Central memory CD8-positive, alpha-beta T cell (primary cell): ENCODE data around the gene SOX5.
"Not testable (repeated sequence)": the region's sequence is repeated elsewhere in the genome, so short reads cannot be mapped to it uniquely, and the experiment has no call there.

ENCODE experiments used
- ATAC-seq: fragments of 150-1000 bp; cut with Tn5 transposase; replicated peaks from 2 replicates; pipeline ENCODE4 v1.10.0; 2022; ENCODE audit warnings: mild to moderate bottlenecking, moderate FRiP score, moderate number of reproducible peaks; ENCODE audit not compliant: poor library complexity, severe bottlenecking; ENCODE audit errors: extremely low read depth
- DNase-seq, 2 donors: peaks; one replicate each; pipeline ENCODE4 v3.0.0; 2021; ENCODE audit warnings: low spot score in 2 of 2
- H3K27ac Mint-ChIP-seq: one replicate; pipeline ENCODE4 v1.8.0; 2022; ENCODE audit warnings: low read depth, mild to moderate bottlenecking, moderate library complexity, mixed read lengths
- H3K27me3 Mint-ChIP-seq: one replicate; pipeline ENCODE4 v1.8.0; 2022; ENCODE audit warnings: mixed read lengths
- H3K36me3 Mint-ChIP-seq: one replicate; pipeline ENCODE4 v1.8.0; 2022; ENCODE audit warnings: mild to moderate bottlenecking, moderate library complexity, mixed read lengths; ENCODE audit not compliant: insufficient read depth
- H3K4me1 Mint-ChIP-seq: one replicate; pipeline ENCODE4 v1.8.0; 2022; ENCODE audit warnings: mixed read lengths
- H3K4me3 Mint-ChIP-seq: one replicate; pipeline ENCODE4 v1.8.0; 2022; ENCODE audit warnings: mild to moderate bottlenecking, moderate library complexity, mixed read lengths
- H3K9me3 Mint-ChIP-seq: one replicate; pipeline ENCODE4 v1.8.0; 2022; ENCODE audit warnings: mixed read lengths

Gene SOX5

GRCh38 chr12:23495472-23495871 is 454.0 kb downstream of the SOX5 start:
- H3K4me3 Mint-ChIP-seq, result no peak overlapping the region
- no peaks in the 10 kb centered on the region for H3K4me1 Mint-ChIP-seq
- DNase-seq, result no peak
- peaks cover 8% of the 10 kb centered on the region for H3K9me3 Mint-ChIP-seq
- no peak for ATAC-seq
- no peaks in the 10 kb centered on the region for H3K36me3 Mint-ChIP-seq
- H3K27me3 Mint-ChIP-seq, result no peaks in the 10 kb centered on the region
- H3K27ac Mint-ChIP-seq, result no peak overlapping the region

DNA sequence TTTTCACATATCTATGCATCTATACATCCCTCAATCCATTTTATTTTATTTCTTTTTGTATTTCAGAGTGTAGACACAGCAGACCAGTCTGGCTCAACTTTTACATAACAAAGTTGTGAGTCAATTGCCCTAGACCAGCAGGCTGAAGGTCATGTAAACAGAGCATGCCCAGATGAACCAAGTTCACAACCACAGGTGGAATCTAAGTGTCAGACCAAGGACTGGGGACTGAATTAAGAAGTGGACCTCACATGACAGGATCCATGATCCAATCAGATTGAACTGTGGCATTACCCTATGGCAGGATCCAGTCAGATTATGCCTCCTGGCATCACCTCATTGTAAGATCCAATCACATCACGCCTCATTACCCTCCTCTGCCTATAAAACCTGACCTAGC is 455.8 kb downstream of the SOX5 start:
- Mint-ChIP-seq H3K36me3 (no peaks in the 10 kb centered on the region), H3K4me3 (no peak overlapping the region), H3K27me3 (no peaks in the 10 kb centered on the region), H3K27ac (no peak overlapping the region), H3K4me1 (no peaks in the 10 kb centered on the region), H3K9me3 (peaks cover 3% of the 10 kb centered on the region)
- ATAC-seq (no peak), DNase-seq (no peak)

DNA sequence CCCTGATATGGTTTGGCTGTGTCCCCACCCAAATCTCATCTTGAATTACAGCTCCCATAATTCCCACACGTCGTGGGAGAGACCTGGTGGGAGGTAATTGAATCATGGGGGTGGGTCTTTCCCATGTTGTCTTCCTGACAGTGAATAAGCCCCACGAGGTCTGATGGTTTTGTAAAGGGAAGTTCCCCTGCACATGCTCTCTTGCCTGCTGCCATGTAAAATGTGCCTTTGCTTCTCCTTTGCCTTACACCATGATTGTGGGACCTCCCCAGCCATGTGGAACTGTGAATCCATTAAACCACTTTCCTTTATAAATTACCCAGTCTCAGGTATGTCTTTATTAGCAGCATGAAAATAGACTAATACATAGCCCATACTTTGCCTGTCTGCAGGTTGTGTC is 458.4 kb downstream of the SOX5 start:
- not testable (repeated sequence) for H3K4me3 Mint-ChIP-seq, ATAC-seq, H3K27me3 Mint-ChIP-seq, H3K9me3 Mint-ChIP-seq, DNase-seq, H3K4me1 Mint-ChIP-seq, H3K36me3 Mint-ChIP-seq, H3K27ac Mint-ChIP-seq

DNA sequence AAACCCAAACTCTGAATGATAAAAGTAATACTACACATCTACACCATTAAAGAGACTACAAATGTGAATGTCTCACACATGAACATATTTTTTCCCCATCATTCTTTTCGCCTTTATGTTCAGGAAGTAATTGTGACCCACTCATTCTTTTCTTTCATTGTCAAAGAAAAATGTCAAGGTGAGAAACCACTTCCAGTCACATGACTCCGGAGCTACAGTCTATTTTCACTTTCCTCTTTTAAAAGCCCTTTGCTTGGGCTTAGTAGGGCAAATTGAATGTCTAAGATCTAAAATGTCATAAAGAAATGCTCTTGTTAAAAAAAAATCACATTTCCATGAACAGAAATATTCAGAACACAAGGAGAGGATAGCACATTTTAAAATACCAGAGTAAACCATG is 461.3 kb downstream of the SOX5 start:
- DNase-seq (no peak), ATAC-seq (no peak)
- Mint-ChIP-seq H3K4me3 (no peak overlapping the region), H3K9me3 (peaks cover 10% of the 10 kb centered on the region), H3K27me3 (no peaks in the 10 kb centered on the region), H3K27ac (no peak overlapping the region), H3K36me3 (no peaks in the 10 kb centered on the region), H3K4me1 (no peaks in the 10 kb centered on the region)

GRCh38 chr12:23484238-23484637 is 465.2 kb downstream of the SOX5 start:
- no peaks in the 10 kb centered on the region for H3K27me3 Mint-ChIP-seq
- no peaks in the 10 kb centered on the region for H3K4me1 Mint-ChIP-seq
- no peak overlapping the region for H3K27ac Mint-ChIP-seq
- H3K36me3 Mint-ChIP-seq, result no peaks in the 10 kb centered on the region
- ATAC-seq, result no peak
- no peak overlapping the region for H3K4me3 Mint-ChIP-seq
- H3K9me3 Mint-ChIP-seq, result peaks cover 24% of the 10 kb centered on the region
- DNase-seq, result no peak

- H3K27me3 Mint-ChIP-seq, result no peaks in the 10 kb centered on the region
- no peaks in the 10 kb centered on the region for H3K4me1 Mint-ChIP-seq
- no peak for DNase-seq
- peaks cover 30% of the 10 kb centered on the region for H3K9me3 Mint-ChIP-seq
- H3K36me3 Mint-ChIP-seq, result no peaks in the 10 kb centered on the region
- no peak for ATAC-seq
- no peak overlapping the region for H3K4me3 Mint-ChIP-seq
- no peak overlapping the region for H3K27ac Mint-ChIP-seq
Observed at GRCh38 chr12:23482571-23482970, 466.9 kb downstream of the SOX5 start.
